CD14-positive monocyte (primary cell): ENCODE data around the gene LTF. TPM values are rescaled to one million over a fixed set of nuclear protein-coding genes. Genes with fewer than 3 reads are reported as not detected.
"Not testable (repeated sequence)": the region's sequence is repeated elsewhere in the genome, so short reads cannot be mapped to it uniquely, and the experiment has no call there.

Experiments
- DNase-seq, 3 donors: peaks; one replicate each; pipeline ENCODE4 v3.0.0-alpha.2; 2011 to 2022
- H2AFZ ChIP-seq: 2 replicates; pipeline ENCODE4 v1.6.0; 2012; ENCODE audit warnings: mild to moderate bottlenecking, low read depth, low read length, inconsistent platforms; ENCODE audit not compliant: insufficient read depth, poor library complexity, severe bottlenecking
- H3K27ac ChIP-seq, 2 donors: 1 replicate in 1 of 2; 2 replicates in 1 of 2; pipeline ENCODE4 v1.5.1; 2012 to 2013; ENCODE audit warnings: low read length in 2 of 2, control low read depth in 1 of 2, inconsistent platforms in 1 of 2, low read depth in 1 of 2, mild to moderate bottlenecking in 1 of 2
- H3K27me3 ChIP-seq, 2 donors: one replicate each; pipeline versions ENCODE4 v1.6.0 to v1.6.1; 2011 to 2013; ENCODE audit warnings: low read length in 2 of 2; ENCODE audit not compliant: control insufficient read depth in 2 of 2, insufficient read depth in 2 of 2
- H3K36me3 ChIP-seq, 2 donors: replicated peaks in 1 of 2; 1 replicate in 1 of 2; 2 replicates in 1 of 2; pipeline versions ENCODE4 v1.5.1 to v1.6.1; 2012 to 2013; ENCODE audit warnings: low read length in 2 of 2, control low read depth in 1 of 2, inconsistent platforms in 1 of 2, mild to moderate bottlenecking in 1 of 2; ENCODE audit not compliant: insufficient read depth in 2 of 2, control insufficient read depth in 1 of 2
- H3K4me1 ChIP-seq, 2 donors: 1 replicate in 1 of 2; 2 replicates in 1 of 2; pipeline versions ENCODE4 v1.5.1 to v1.6.1; 2012 to 2013; ENCODE audit warnings: low read length in 2 of 2, control low read depth in 1 of 2, inconsistent platforms in 1 of 2, mild to moderate bottlenecking in 1 of 2, moderate library complexity in 1 of 2; ENCODE audit not compliant: insufficient read depth in 2 of 2, control insufficient read depth in 1 of 2
- H3K4me2 ChIP-seq: replicated peaks from 2 replicates; pipeline ENCODE3; 2012; ENCODE audit warnings: low read length, moderate library complexity, mild to moderate bottlenecking; ENCODE audit not compliant: poor library complexity, severe bottlenecking; ENCODE audit errors: extremely low read depth
- H3K4me3 ChIP-seq, 3 experiments: fragments of 200-600 bp in 1 of 3; sonication (generic) in 1 of 3; replicated peaks in 1 of 3; 1 replicate in 2 of 3; 2 replicates in 1 of 3; pipeline ENCODE4 v1.5.1; 2011 to 2013; ENCODE audit warnings: low read length in 3 of 3, mild to moderate bottlenecking in 3 of 3, control low read depth in 2 of 3, low read depth in 2 of 3, inconsistent platforms in 1 of 3, moderate library complexity in 1 of 3
- H3K79me2 ChIP-seq: 2 replicates; pipeline ENCODE4 v1.6.0; 2012; ENCODE audit warnings: mild to moderate bottlenecking, control low read depth, inconsistent platforms, low read length, moderate library complexity; ENCODE audit not compliant: insufficient read depth
- H3K9ac ChIP-seq: 2 replicates; pipeline ENCODE4 v1.6.0; 2017; ENCODE audit warnings: low read length, mild to moderate bottlenecking; ENCODE audit not compliant: insufficient read depth, poor library complexity, severe bottlenecking
- H3K9me3 ChIP-seq, 2 donors: replicated peaks in 1 of 2; 1 replicate in 1 of 2; 2 replicates in 1 of 2; pipeline versions ENCODE4 v1.5.1 to v1.6.1; 2012 to 2013; ENCODE audit warnings: low read length in 2 of 2, control low read depth in 1 of 2; ENCODE audit not compliant: control insufficient read depth in 1 of 2, insufficient read depth in 1 of 2
- H4K20me1 ChIP-seq: 2 replicates; pipeline ENCODE4 v1.6.0; 2012; ENCODE audit warnings: mild to moderate bottlenecking, low read length, control low read depth, moderate library complexity; ENCODE audit not compliant: insufficient read depth
- H3K27ac Mint-ChIP-seq, 7 donors: one replicate each; pipeline ENCODE4 v1.8.0; 2020; ENCODE audit warnings: mild to moderate bottlenecking in 7 of 7, mixed read lengths in 7 of 7, moderate library complexity in 6 of 7, inconsistent platforms in 2 of 7
- H3K27me3 Mint-ChIP-seq, 3 donors: one replicate each; pipeline ENCODE4 v1.8.0; 2021 to 2022; ENCODE audit warnings: low read depth in 3 of 3, mild to moderate bottlenecking in 3 of 3, mixed read lengths in 3 of 3, moderate library complexity in 3 of 3, inconsistent platforms in 1 of 3
- H3K36me3 Mint-ChIP-seq, 2 donors: one replicate each; pipeline ENCODE4 v1.8.0; 2020; ENCODE audit warnings: mixed read lengths in 2 of 2, inconsistent platforms in 1 of 2, mild to moderate bottlenecking in 1 of 2
- H3K4me1 Mint-ChIP-seq: one replicate; pipeline ENCODE4 v1.8.0; 2020; ENCODE audit warnings: mild to moderate bottlenecking, mixed read lengths
- H3K4me3 Mint-ChIP-seq, 2 donors: one replicate each; pipeline ENCODE4 v1.8.0; 2020; ENCODE audit warnings: mild to moderate bottlenecking in 2 of 2, mixed read lengths in 2 of 2, moderate library complexity in 1 of 2
- H3K9me3 Mint-ChIP-seq, 7 donors: one replicate each; pipeline ENCODE4 v1.8.0; 2020 to 2022; ENCODE audit warnings: mixed read lengths in 7 of 7, mild to moderate bottlenecking in 6 of 7, moderate library complexity in 6 of 7, inconsistent platforms in 2 of 7
- CTCF ChIP-seq: fragments of 200-600 bp; IDR thresholded peaks from one replicate; pipeline ENCODE4 v1.8.0; 2022; ENCODE audit warnings: antibody characterized with exemption, mild to moderate bottlenecking
- WGBS: methylation state at CpG from one replicate; pipeline ENCODE4 v1.1.5; 2013; ENCODE audit warnings: missing lambda C conversion rate; ENCODE audit not compliant: insufficient coverage; 5-methylcytosine and 5-hydroxymethylcytosine counted together
- intact Hi-C, 2 donors: fragments of 100-400 bp; cut with micrococcal nuclease; formaldehyde crosslinking; loops; one replicate each; pipeline versions ENCODE4 v1.15.0 to v1.15.1; 2023
- polyA plus RNA-seq, 3 donors: library from polyadenylated mRNA; depleted of rRNA in 1 of 3; unstranded in 2 of 3; stranded (reverse) in 1 of 3; fragments of 300-500 nt in 2 of 3; fragments of >200 nt in 1 of 3; fragmentation: Illumina TruSeq in 2 of 3; gene quantifications; 1 replicate in 2 of 3; 2 replicates in 1 of 3; pipeline ENCODE4 v1.2.3, GENCODE V29; 2012 to 2021

Gene LTF
- polyA plus RNA-seq, 3 donors: not detected

- 72% methylated on average over 8 of the region's 9 CpGs for WGBS
- H2AFZ ChIP-seq: no peak overlapping the region
- H3K36me3 ChIP-seq: no peaks in the 10 kb centered on the region
- Mint-ChIP-seq H3K27ac (no peak overlapping the region), H3K36me3 (no peaks in the 10 kb centered on the region), H3K4me3 (no peak overlapping the region), H3K9me3 (peaks cover 0 to 7% (median 2%) of the 10 kb centered on the region in 7 donors), H3K4me1 (peaks cover 15% of the 10 kb centered on the region), H3K27me3 (peaks cover 0 to 2% (median 2%) of the 10 kb centered on the region in 3 donors)
- H3K27ac ChIP-seq: no peak overlapping the region
- H4K20me1 ChIP-seq: no peaks in the 10 kb centered on the region
- no peak overlapping the region for H3K4me2 ChIP-seq
- H3K4me3 ChIP-seq: no peak overlapping the region
- no peaks in the 10 kb centered on the region for H3K4me1 ChIP-seq
- H3K79me2 ChIP-seq: no peaks in the 10 kb centered on the region
- no peaks in the 10 kb centered on the region for H3K9me3 ChIP-seq
- H3K27me3 ChIP-seq: no peaks in the 10 kb centered on the region
- intact Hi-C loops: loop anchor here in 1 of 2 donors (10.0 kb wide), 1 partner anchor 58 kb away; no protein-coding TSS in a partner anchor
- no peak overlapping the region for H3K9ac ChIP-seq
- peak; percentile 20 for TF ChIP-seq CTCF
- no peak for DNase-seq
These were observed 32.2 kb upstream of the LTF start for GRCh38 chr3:46496746-46497555.

- Histone ChIP-seq H3K4me2 (no peak overlapping the region), H3K27ac (no peak overlapping the region), H3K9me3 (no peaks in the 10 kb centered on the region), H4K20me1 (no peaks in the 10 kb centered on the region), H2AFZ (no peak overlapping the region), H3K4me1 (no peaks in the 10 kb centered on the region), H3K27me3 (no peaks in the 10 kb centered on the region), H3K4me3 (no peak overlapping the region), H3K36me3 (no peaks in the 10 kb centered on the region), H3K9ac (no peak overlapping the region), H3K79me2 (no peaks in the 10 kb centered on the region)
- H3K27ac Mint-ChIP-seq: no peak overlapping the region
- no CpG with 5 or more reads among the region's 5 CpGs for WGBS
- peaks cover 0 to 2% (median 2%) of the 10 kb centered on the region in 3 donors for H3K27me3 Mint-ChIP-seq
- intact Hi-C loops: loop anchor here in 1 of 2 donors (10.0 kb wide), 1 partner anchor 59 kb away; no protein-coding TSS in a partner anchor
- TF ChIP-seq CTCF: no peak
- H3K4me3 Mint-ChIP-seq: no peak overlapping the region
- H3K36me3 Mint-ChIP-seq: no peaks in the 10 kb centered on the region
- peaks cover 0 to 7% (median 2%) of the 10 kb centered on the region in 7 donors for H3K9me3 Mint-ChIP-seq
- H3K4me1 Mint-ChIP-seq: peaks cover 9% of the 10 kb centered on the region
- DNase-seq: no peak
These were observed 31.3 kb upstream of the LTF start for GRCh38 chr3:46495901-46496456.

GRCh38 chr3:46494491-46494890 lies 29.8 kb upstream of the LTF start:
- not testable (repeated sequence) for H3K9me3 ChIP-seq, DNase-seq, H3K36me3 ChIP-seq, H3K4me1 ChIP-seq, H3K4me3 Mint-ChIP-seq, H4K20me1 ChIP-seq, H3K27me3 Mint-ChIP-seq, H3K27ac Mint-ChIP-seq, H3K9ac ChIP-seq, H3K4me1 Mint-ChIP-seq, H3K4me3 ChIP-seq, H3K79me2 ChIP-seq, H2AFZ ChIP-seq, H3K27me3 ChIP-seq, H3K9me3 Mint-ChIP-seq, H3K4me2 ChIP-seq, H3K36me3 Mint-ChIP-seq, H3K27ac ChIP-seq
- no CpG with 5 or more reads among the region's 33 CpGs for WGBS
- intact Hi-C loops: loop anchor here (5.0 to 10.0 kb wide), 2 partner anchors 60 to 128 kb away; no protein-coding TSS in a partner anchor
